HG03064 (cell line): ENCODE measurements around the gene KCNMA1.
"Not testable (repeated sequence)": the region's sequence is repeated elsewhere in the genome, so short reads cannot be mapped to it uniquely, and the experiment has no call there.

Experiments used
- ATAC-seq: cut with Tn5 transposase; IDR thresholded peaks from one replicate; pipeline ENCODE4 v1.9.1; 2021; ENCODE audit warnings: low read depth; ENCODE audit not compliant: unreplicated experiment

Gene KCNMA1

GRCh38 chr10:77539147-77539935, 98.3 kb downstream of the KCNMA1 start:
- no peak for ATAC-seq

GRCh38 chr10:77537720-77538373, 99.8 kb downstream of the KCNMA1 start:
- ATAC-seq, result no peak

GRCh38 chr10:77537071-77537470, 100.5 kb downstream of the KCNMA1 start:
- no peak for ATAC-seq

- no peak for ATAC-seq
These were observed 103.7 kb downstream of the KCNMA1 start for GRCh38 chr10:77533887-77534278.

DNA sequence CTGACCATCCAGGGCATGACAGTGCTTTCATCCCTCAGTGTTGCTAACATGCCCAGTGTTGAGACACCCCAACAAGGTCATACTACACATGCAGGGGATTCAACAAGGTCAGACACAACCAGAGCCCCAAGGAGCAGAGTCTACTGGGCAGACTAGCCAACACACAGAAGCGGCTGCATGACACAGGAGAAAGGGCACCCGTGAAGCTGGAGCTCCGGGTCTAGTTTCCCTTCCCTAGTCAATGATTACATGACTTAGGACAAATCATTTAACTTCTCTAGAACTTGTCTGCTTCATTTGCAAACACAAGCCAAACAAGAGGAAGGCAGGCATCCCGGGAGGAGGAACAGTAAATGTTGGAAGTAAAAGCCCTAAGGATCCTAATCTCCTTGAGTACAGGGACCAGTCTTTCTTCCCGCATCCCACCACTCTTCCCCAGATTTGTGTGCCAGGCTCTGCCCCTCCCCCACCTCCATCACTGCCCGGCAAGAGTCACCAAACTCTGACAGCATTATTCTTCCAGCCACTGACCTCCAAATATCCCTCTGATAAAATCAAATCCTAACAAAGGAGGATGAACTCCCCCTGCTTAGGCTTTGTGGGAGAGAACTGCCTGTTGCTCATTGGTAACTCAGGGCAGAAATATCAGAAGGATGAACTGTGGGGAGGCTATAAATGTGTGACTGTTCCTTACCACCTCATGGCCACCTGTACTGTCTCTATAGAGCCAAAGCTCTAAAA, 104.3 kb downstream of the KCNMA1 start:
- no peak for ATAC-seq

DNA sequence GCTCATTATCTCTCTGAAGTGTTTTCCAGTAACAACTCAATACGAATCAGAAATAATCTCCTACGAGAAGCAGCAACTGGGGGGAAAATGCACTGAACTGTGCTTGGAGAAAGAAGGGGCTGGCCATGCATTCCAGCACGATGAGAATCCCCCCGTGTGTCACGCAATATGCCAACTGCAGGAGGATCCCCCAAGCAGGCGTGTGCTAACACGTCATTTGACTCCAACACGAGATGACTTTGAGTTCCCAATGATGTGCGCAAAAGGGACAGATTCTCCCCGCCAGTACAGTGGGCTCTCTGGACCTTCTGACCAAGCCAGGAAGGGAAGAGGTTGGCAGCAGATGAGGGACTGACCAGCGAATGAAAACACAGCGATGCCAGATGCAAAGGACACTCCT, 105.5 kb downstream of the KCNMA1 start:
- no peak for ATAC-seq

DNA sequence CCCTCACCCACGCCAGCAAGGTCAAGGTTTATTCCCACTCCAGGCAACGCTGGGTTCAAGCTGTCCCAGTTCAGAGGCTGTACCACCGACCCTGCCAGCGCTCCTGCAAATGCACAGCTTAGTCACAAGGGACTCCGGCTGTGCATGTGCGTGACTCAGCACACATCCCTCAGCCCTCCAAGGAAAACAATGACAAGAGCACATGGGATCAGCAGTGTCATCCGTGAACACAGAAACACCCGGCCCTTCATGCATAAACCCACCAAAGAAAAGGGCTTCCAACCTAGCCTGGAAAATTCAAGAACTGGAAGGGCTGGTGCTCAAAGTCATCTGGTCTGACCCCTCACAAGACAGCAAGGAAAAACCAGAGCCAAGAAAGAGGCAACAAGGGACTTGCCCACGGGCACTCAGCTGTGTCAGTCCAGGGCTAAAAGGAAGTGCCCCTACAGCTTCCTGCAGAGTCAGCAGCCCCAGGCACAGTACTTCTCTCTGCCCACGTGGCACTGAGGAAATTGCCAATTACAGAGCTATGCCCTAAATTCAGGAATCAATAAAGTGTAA, 106.1 kb downstream of the KCNMA1 start:
- no peak for ATAC-seq

GRCh38 chr10:77530011-77530410, 107.6 kb downstream of the KCNMA1 start:
- no peak for ATAC-seq

DNA sequence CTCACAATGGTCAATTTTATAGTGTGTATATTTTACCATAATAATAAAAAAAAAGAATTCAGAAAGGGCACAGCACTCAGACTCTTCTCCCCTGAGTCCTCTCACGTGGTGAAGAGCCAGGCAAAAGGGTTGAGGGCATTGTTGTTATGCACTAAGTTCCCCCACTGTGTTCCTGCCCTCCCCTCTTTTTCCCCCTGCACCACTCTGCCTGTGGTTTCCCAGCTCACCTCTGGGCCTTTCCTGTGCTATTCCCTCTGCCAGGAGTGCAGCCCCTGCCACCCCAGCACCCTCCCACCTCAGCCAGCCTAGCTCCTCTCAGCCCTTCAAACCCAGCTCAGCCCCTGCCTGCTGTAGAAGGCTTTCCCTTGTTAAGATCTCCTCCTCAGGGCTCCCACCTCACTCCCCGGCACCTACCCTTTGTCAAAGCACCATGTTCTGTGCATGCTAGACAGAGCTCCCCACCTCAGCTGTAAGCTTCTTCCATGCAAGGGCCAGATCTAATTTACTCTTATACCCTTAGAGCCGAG, 108.5 kb downstream of the KCNMA1 start:
- ATAC-seq, result no peak

DNA sequence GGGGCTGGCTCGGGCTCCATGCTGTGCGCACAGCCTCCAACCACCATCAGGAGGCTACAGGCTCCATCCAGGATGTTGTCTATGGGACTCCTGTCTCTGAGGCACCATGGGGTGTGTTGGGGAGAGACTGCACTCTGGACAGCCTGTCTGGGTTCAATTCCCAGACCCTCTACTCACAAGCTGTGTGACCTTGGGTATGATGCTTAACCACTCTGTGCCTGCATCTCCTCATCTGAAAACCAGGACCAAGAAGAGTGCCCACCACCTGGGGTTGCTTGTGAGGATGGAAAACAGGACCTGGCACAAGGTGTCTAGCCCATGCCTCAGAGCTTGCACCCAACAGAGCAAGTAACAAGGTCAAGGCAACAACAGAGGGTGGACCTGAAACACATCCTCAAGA, 109.8 kb downstream of the KCNMA1 start:
- no peak for ATAC-seq

DNA sequence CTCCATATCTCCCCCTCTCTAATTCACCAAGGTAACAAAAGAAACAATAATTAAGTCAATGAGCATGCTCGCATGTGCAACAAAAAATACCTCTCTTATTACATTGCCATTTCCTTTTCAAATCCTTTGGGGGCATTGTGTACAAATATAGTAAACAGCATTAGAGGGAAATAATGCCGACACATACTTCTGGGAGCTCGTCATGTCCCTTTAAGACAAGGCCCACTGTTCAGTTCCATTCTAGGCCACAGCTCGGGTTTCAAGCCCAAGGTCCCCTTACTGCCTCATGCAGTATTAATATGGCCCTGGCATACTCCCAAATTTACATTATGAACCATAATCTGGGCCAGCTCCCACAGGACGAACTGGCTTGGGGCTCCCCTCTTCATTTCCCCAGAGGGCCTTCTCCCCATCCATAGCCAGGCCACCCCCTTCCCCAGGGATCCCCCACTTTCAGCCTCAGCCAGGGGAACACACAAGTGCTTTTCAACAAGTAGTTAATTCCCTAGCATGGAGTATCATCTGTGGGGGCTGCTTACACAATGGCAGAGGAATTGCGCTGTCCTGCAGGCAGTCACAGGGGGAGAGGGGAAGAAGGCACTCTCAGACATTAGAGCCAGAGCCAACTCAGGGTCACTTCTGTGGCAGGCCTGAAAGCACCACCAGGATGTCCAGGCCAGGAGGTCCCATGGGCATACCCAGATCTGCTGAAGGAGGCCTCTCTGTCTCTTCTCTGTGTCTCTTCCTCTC, 110.6 kb downstream of the KCNMA1 start:
- ATAC-seq, result no peak

DNA sequence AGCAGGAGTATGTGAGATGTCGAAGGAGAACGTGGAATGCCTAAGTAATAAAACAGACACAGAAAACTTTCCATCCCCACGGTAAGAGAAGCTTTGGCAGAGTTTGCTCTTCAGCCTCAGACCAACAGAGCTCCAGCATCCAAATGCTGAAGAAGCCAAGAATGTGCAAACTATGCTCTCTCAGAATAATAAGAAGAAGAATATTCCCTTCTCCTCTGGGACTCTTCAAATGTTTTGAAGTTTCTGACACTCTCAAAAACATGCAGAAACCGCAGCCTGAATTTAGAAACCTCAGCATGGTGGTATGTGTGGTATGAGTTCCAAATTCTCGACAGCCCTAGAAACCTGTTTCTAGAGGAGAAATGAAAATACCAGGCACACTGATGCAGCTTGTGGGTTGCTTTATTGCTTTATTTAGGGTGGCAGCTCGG, 113.3 kb downstream of the KCNMA1 start:
- no peak for ATAC-seq

DNA sequence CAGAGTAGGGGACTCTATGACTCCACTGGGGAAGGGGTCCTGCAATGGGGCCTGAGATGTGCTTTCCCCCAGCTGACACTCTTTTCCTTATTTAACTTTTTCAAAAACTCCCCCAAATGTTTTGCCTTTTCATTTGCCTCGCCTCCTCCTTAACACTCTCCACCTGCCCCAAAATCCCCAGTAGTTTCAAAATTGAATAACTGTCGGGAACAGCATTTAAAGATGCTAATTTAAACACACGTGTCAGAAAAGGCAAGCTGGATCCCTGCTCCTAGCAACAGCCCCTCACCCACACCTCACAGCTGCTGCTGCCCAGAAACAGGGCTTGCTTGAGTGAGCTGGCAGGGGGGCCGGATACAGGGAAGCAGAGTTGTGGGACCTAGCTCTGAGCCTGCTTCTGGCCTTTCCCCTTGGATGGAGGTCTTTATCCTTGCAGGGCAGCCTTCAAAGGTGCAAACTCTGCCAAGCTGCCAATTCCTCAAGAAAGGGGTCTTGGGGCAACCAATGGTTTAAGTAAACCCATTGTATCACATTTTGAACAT, 115.3 kb downstream of the KCNMA1 start:
- no peak for ATAC-seq

GRCh38 chr10:77520995-77521394, 116.6 kb downstream of the KCNMA1 start:
- ATAC-seq, result no peak

DNA sequence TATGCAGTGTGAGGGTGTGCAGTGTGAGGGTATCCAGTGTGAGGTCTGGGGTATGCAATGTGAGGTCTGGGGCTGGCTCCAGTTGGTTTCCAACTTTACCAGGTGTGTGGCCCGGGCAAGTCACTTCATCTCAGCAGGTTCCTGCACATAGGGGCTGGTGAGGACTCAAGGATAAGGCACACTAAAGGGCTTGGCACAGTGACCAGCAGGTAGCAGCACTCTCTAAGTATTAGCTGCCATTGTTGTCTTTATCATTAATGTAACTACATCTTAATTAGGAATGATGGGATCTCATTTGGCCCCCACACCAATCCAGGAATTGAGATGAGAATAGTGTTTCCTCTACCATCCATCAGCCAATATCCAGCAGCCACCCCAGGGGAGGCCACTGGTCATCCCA, 117.3 kb downstream of the KCNMA1 start:
- ATAC-seq, result no peak

DNA sequence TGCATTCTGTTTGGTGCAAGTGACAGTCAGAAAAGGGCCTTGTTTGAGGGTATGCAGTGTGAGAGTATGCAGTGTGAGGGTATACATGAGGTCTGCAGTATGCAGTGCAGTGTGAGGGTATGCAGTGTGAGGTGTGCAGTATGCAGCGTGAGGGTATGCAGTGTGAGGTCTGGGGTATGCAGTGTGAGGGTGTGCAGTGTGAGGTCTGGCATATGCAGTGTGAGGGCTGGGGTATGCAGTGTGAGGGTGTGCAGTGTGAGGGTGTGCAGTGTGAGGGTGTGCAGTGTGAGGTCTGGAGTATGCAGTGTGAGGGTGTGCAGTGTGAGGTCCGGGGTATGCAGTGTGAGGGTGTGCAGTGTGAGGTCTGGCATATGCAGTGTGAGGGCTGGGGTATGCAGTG, 117.8 kb downstream of the KCNMA1 start:
- ATAC-seq, result not testable (repeated sequence)

DNA sequence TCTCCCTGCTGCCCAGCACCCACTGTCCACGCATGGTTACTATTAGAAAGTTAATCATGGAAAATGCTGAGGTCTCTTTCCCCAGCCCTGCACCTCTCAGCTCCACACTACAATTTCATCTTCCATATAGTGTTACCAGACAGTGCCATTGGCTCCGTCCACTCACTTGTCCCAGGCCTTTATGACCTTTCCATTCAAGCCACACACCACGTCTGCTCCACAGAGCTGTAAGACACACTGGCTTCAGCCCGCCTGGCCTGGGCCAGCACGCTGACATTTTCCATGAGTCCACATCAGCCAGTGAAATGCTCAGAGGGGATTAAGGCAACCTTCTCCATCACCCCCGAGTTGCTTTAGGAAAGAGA, 118.7 kb downstream of the KCNMA1 start:
- ATAC-seq, result no peak

DNA sequence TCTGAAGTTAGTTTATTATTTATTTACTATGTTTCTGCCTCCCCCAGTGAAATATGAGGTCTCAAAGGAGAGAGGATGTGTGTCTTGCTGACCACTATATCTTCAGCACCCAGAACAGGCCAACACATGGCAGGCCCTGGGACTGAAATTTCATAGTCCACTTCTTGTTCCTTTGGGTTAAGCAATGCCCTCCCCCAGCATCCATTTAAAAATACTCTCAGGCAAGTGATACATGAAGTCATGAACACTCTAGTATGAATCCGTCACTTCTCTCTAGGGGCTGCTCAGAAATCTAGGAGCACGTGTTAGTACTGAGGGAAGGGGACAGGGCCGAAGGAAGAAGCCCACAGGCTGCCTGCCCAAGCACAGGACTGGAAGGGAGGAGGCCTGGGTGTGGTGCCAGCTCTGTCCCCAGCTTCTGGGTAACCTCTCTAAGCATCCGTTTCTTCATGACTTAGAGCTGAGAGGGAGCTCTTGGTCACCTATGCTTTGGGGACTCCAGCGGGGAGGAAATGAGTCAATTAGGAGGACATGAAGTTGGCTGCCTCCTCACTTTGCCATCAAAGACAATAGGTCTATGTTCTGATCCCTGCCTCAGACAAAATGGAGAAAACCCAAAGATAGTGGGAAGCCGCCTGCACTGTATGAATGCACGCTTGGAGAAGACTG, 119.2 kb downstream of the KCNMA1 start:
- ATAC-seq, result no peak

DNA sequence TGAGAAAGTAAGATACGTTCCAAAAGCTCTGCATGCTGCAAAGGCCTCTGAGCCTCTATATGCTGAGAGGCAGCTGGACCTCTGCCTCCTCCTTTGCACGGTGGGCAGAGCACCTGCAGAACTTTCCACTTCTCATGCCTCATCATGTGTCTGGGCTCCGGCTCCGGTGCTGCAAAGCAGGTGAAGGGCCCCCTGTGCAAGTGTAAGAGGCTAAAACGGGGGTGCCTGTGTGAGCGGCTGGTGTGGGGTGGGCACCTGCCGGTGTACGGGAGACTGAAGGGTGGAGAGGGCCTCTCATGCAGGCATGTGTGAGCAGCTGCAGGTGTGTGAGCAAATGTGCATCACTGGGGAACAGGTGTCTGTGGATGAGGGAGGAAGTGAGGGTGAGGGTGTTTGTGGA, 121.0 kb downstream of the KCNMA1 start:
- no peak for ATAC-seq

- no peak for ATAC-seq
These were observed 122.7 kb downstream of the KCNMA1 start for GRCh38 chr10:77514870-77515269.
